Measurements from ENCODE around the gene CDC42EP2.
"Not testable (repeated sequence)": the region's sequence is repeated elsewhere in the genome, so short reads cannot be mapped to it uniquely, and the experiment has no call there.

CDC42EP2 gene

DNA sequence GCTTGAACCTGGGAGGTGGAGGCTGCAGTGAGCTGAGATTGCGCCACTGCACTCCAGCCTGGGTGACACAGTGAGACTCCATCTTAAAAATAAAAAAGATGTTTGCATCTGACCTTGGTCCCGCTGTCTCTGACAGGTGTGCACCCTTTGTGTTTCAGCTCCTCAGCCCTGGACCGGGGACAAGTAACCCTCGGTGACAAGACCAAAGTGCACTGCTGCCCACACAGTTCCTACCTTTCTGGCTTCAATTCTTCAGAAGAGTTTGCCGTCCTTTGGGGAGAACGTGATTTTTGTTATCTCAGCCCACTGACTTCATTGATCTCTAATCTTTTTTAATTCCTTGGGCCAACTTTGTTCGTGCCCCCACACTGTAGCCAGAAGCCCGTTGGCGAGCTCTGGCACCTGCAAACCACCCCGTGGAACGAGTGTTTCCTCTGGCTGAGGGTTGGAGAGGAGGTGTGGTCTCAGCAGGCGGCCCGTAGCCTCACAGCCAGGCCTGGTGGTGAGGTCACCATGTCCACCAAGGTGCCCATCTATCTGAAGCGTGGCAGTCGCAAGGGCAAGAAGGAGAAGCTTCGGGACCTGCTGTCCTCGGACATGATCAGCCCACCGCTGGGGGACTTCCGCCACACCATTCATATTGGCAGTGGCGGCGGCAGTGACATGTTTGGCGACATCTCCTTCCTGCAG, 5.9 kb downstream of the CDC42EP2 start:
- DNase-seq (ENCODE audit: low read depth in 2 of 2) = no peak

GRCh38 chr11:65321076-65321475, 6.4 kb downstream of the CDC42EP2 start:
- no peak for DNase-seq (ENCODE audit: low read depth in 2 of 2)

GRCh38 chr11:65321828-65322485, 7.3 kb downstream of the CDC42EP2 start:
- DNase-seq (ENCODE audit: low read depth in 2 of 2) = no peak

DNA sequence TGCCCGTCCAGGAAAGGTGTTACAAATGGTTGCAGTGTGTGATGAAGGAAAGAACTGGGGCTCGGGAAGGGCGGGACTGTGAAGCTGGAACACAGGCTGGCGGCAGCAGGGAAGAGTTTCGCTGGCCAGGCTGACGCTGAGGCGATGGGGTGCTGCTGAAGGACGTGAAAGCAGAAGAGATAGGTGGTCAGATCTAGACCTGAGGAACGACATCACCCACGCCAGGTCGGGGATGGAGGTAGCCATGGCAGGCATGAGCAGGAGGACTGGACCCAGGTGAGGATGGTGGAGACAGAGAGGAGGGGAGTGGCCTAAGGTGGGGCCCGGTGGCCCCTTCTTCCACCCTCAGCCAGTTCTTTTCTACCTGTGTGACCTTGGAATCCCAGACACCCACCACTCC, 9.1 kb downstream of the CDC42EP2 start:
- DNase-seq (ENCODE audit: low read depth in 2 of 2) = no peak

GRCh38 chr11:65325435-65325834, 10.8 kb downstream of the CDC42EP2 start:
- DNase-seq (ENCODE audit: low read depth in 2 of 2) = no peak

- DNase-seq (ENCODE audit: low read depth in 2 of 2) = no peak
Observed at GRCh38 chr11:65327021-65327420, 12.4 kb downstream of the CDC42EP2 start.

GRCh38 chr11:65329478-65329877, 14.8 kb downstream of the CDC42EP2 start:
- no peak for DNase-seq (ENCODE audit: low read depth in 2 of 2)

DNA sequence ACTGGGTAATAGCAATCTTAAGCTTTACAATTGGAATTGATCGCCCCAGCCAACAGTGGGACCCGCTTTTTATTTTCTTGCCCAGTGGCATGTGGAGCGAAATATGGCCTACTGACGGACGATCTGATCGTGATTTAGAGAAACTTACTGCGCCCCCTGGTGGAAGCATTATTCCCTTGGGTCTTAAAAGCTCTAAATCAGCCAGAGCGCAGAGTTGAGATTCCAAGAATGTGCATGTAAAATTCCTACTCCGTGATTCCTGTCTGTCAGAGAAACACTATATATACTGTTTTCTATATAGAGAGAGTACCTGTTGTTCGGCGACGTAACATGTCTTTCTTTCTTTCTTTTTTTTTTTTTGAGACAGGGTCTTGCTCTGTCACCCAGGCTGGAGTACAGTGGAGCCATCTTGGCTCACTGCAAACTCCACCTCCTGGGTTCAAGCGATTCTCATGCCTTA, 15.3 kb downstream of the CDC42EP2 start:
- peak; percentile 65 to 78 for DNase-seq (ENCODE audit: low read depth in 2 of 2)

DNA sequence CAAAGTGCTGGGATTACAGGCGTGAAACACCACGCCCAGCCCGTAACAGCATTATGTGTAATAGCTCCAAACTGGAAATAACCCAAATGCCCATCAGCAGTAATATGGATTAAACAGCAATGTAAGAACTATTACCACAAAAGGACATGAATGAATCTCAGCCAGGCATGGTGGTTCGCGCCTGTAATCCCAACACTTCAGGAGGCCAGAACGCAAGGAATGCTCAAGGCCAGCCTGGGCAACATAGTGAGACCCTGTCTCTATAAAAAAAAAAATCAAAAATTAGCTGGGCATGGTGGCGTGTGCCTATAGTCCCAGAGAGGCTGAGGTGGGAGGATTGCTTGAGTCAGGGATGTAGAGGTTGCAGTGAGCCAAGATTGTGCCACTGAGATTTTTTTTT, 15.9 kb downstream of the CDC42EP2 start:
- DNase-seq (ENCODE audit: low read depth in 2 of 2) = no peak

DNA sequence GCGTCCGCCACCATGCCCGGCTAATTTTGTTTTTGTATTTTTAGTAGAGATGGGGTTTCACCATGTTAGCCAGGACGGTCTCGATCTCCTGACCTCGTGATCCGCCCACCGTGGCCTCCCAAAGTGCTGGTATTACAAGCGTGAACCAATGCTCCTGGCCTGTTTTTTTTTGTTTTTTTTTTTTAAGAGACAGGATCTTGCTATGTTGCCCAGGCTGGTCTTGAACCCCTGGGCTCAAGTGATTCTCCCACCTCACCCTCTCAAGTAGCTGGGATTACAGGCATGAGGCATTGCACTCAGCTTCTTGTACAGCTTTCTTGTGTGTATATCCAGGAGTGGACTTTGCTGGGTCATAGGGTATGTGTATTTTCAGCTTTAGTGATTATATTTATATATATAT, 17.9 kb downstream of the CDC42EP2 start:
- not testable (repeated sequence) for DNase-seq (ENCODE audit: low read depth in 2 of 2)

DNA sequence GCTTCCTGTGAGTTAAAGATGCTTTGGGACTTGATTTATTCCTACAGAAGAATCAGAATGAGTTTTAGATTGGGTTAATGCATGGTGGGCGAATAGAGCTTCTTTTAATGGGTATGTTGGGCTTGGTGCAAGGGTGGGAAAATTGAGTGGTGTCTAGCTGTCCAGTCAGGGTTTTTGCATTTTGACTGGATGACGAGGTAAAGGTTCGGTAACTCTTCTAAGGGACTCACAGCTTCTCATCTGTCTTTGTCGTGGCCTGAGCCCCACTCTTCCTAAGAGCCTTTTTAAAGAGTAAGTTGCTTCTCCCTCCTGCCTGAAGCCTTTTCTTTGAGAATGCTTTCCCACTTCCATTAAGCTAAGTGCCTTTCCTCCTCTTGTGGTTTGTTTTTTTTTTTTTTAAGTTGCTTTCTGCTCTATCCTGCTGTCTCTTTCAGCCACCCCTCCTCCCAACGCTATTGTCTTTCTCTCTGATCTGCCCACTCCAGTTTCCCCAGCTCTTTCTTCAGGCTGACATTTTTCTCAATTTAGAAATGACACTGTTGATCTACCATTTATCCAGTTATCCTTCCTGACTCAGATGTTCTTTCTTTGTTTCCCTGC, 20.1 kb downstream of the CDC42EP2 start:
- no peak for DNase-seq (ENCODE audit: low read depth in 2 of 2)

DNA sequence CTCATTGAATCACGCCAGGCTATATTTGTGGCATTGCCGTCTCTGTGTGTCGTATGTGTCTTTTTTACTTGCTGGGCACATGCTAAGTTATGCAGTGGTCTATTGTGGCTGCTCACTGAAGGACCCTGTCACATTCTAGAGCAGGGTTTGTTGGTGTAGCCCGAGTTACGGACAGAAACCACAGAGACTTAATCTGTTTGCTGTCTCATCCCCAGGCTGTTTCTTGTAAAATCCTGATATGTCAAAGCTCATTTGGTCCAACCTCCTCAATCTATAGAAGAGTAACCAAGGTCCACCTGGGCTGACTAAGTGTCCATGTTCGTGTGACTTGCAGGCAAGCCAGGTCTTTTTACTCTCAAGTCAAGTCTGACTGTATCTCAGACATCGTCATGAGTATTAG, 24.0 kb downstream of the CDC42EP2 start:
- no peak for DNase-seq (ENCODE audit: low read depth in 2 of 2)

DNA sequence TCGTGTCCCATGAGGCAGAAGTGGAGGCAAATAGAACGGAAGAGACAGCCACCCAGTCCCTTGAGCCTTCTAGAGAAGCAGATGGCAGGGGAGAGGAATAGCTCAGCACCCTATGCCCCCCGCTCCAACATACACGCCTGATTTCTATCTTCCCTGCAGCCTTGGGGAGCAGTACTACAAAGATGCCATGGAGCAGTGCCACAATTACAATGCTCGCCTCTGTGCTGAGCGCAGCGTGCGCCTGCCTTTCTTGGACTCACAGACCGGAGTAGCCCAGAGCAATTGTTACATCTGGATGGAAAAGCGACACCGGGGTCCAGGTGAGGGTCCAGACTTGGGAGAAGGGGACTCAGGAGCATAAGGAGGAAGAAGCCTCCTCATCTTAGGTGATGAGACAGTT, 25.6 kb downstream of the CDC42EP2 start:
- no peak for DNase-seq (ENCODE audit: low read depth in 2 of 2)

- no peak for DNase-seq (ENCODE audit: low read depth in 2 of 2)
Observed at GRCh38 chr11:65341856-65342255, 27.2 kb downstream of the CDC42EP2 start.

DNA sequence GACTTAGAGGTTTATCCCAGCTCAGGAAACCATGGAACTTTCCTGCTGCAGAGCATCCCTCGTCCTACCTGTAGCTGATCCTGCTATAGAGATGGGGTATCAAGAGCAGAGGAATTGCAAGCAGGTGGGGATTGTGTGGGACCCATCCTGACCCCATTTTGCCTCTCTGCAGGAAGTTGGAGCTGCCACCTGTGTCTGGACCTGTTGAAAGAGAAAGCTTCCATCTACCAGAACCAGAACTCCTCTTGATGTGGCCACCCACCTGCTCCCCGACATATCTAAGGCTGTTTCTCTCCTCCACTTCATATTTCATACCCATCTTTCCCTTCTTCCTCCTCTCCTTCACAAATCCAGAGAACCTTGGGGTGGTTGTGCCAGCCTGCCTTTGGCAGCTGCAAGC, 36.8 kb downstream of the CDC42EP2 start:
- DNase-seq (ENCODE audit: low read depth in 2 of 2) = no peak

DNA sequence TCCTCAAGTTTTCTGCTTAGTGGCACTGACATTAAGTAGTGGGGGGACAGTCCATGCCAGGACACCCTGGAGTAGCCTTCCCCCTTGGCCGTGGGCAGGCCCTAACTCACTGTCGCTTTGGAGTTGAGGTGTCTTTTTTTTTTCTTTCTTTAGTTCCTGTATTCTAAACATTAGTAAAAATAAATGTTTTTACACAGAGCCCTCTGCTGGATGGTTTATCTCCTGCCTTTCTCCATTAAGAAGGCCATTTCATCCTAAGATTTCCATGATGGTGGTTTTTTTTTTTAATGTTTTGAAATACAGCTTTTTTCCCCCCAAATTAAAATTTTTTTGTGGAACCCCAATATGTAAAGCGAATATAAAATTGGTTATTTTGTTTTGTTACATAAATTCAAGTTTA, 38.1 kb downstream of the CDC42EP2 start:
- no peak for DNase-seq (ENCODE audit: low read depth in 2 of 2)

DNA sequence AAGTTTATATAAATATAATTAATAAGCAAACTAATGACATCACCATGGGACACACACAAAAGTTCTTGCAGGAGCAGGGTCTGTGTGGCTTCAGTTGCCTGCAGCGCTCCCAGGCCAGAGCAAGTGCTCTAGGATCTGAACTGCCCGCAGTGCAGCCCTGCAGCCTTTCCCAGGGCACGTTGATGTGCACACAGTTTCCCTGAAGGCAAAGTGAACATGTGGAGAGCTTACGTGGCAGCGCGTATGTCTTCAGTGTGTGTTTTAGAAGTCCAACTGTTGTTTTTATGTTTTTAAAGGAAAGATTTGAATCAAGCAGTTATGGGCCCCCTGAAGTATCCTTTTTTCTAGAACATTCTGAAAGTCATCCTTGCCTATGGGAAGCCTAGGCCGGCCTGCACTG, 38.7 kb downstream of the CDC42EP2 start:
- DNase-seq (ENCODE audit: low read depth in 2 of 2) = no peak

DNA sequence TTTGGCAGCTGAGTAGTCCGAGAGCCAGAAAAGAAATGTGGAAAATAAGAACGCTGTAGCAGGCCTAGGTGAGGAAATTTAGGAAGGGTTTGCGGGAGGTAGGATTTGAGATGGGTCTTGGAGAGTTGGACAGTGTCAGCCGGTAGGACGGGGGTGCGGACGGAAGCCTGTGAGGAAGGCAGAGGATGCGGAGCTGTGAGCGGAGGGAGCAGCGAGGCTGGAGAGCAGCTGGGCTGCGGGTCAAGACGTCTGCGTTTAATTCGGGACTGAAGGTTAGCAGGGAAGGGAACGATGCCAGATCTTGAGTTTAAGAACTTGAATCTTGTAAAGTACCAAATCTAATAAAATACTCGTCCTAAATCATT, 39.2 kb downstream of the CDC42EP2 start:
- DNase-seq (ENCODE audit: low read depth in 2 of 2) = no peak

DNA sequence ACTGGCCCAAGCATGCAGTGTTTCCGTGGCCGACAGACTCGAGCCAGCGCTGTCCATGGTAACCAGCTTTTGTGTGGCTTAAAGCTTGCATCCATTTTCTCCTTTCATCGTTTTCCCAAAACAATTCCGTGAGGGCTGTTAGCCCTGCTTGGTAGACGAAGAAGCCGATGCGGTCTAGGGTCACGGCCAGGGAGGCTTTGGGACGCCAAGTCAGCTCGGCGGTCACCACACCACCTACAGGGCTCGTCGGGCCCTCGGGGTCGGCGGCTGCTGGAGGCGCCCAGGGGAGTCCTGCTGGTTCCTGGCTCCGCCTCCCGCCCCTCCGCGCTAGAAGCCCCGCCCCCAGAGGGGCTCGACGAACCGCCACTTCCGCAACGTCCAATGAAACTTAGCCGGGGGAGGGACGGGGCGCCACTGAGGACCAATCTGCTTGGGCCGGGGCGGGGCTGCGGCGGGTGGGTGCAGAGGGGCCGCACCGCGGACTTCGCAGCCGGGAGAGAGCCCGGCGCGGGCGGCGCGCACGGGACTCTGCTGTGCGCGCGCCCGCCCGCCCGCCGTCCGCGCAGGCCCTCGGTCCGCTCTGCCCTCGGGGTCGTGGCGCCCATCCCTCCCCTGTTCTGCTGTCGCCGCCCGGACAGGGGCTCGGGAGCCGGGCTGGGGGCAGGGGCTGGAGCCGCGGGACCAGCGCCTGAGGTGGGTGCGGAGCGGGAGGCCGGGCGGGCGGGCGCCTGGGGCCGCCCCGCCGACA, 39.8 kb downstream of the CDC42EP2 start, which contains the start of gene TIGD3:
TSS of gene TIGD3 (plus strand) at position 487 of the 748 bp plus-strand sequence. CDS start 1,058 bp downstream, outside the sequence.
- DNase-seq (ENCODE audit: low read depth in 2 of 2) = peak; percentile 95 to 96

GRCh38 chr11:65355013-65355775, 40.5 kb downstream of the CDC42EP2 start:
- DNase-seq (ENCODE audit: low read depth in 2 of 2) = peak; percentile 50 to 61

DNA sequence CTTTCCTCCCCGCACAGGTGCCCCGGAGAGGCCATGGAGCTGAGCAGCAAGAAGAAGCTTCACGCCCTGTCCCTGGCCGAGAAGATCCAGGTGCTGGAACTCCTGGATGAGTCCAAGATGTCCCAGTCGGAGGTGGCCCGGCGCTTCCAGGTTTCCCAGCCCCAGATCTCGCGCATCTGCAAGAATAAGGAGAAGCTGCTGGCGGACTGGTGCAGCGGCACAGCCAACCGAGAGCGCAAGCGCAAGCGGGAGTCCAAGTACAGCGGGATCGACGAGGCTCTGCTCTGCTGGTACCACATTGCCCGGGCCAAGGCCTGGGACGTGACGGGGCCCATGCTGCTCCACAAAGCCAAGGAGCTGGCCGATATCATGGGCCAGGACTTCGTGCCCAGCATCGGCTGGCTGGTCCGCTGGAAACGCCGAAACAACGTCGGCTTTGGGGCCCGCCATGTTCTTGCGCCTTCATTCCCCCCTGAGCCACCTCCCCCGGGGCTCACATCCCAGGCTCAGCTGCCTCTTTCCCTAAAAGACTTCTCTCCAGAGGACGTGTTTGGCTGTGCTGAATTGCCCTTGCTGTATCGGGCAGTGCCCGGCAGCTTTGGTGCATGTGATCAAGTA, 41.2 kb downstream of the CDC42EP2 start:
- DNase-seq (ENCODE audit: low read depth in 2 of 2) = no peak
